ENCODE measurements around the gene ARHGDIG. TPM values are rescaled to one million over a fixed set of nuclear protein-coding genes. Genes with fewer than 3 reads are reported as not detected.

ARHGDIG gene
- total RNA-seq, 1 experiment from 2014 or later, result 0.41 TPM

GRCh38 chr16:239948-240277 is 40.5 kb upstream of the ARHGDIG start:
- DNase-seq (ENCODE audit: low spot score), result no peak
- POLR2A ChIA-PET (ENCODE audit: low non-redundant PET), result interaction anchor here (0.6 kb wide), 1 partner anchor 102 kb away, joined by 4 read pairs; no protein-coding TSS in a partner anchor
- no TSS peak for BruUV-seq (replicated peaks)
- no peaks in the 10 kb centered on the region for H3K9me3 ChIP-seq (ENCODE audit: low read depth, low read length, poor library complexity, severe bottlenecking)
- CTCF ChIA-PET, result no interaction called here
- H3K27ac ChIP-seq (ENCODE audit: low read depth, low read length, poor library complexity, severe bottlenecking), result peak overlapping the region; percentile 4
- TF ChIP-seq EZH2 (IDR thresholded peaks at IDR 0.05; ENCODE audit: borderline replicate concordance, low read depth, low read length, poor library complexity, severe bottlenecking), result no peak
- TF ChIP-seq, protein P1, sequence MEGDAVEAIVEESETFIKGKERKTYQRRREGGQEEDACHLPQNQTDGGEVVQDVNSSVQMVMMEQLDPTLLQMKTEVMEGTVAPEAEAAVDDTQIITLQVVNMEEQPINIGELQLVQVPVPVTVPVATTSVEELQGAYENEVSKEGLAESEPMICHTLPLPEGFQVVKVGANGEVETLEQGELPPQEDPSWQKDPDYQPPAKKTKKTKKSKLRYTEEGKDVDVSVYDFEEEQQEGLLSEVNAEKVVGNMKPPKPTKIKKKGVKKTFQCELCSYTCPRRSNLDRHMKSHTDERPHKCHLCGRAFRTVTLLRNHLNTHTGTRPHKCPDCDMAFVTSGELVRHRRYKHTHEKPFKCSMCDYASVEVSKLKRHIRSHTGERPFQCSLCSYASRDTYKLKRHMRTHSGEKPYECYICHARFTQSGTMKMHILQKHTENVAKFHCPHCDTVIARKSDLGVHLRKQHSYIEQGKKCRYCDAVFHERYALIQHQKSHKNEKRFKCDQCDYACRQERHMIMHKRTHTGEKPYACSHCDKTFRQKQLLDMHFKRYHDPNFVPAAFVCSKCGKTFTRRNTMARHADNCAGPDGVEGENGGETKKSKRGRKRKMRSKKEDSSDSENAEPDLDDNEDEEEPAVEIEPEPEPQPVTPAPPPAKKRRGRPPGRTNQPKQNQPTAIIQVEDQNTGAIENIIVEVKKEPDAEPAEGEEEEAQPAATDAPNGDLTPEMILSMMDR (conservative IDR thresholded peaks at IDR 0.05; ENCODE audit: low read depth, low read length), result no peak
- H3K4me3 ChIP-seq (ENCODE audit: low read depth, low read length, poor library complexity, severe bottlenecking), result no peak overlapping the region
- intact Hi-C loops (cut with micrococcal nuclease; ENCODE audit: unreplicated experiment), result no loop called here
- H3K27me3 ChIP-seq (replicated peaks; ENCODE audit: insufficient read depth, low read depth, low read length, poor library complexity), result no peaks in the 10 kb centered on the region
- no peaks in the 10 kb centered on the region for H3K36me3 ChIP-seq (ENCODE audit: insufficient read depth, low read length, poor library complexity, severe bottlenecking)
- no peaks in the 10 kb centered on the region for H3K4me1 ChIP-seq (ENCODE audit: insufficient read depth, low read length, poor library complexity, severe bottlenecking)

DNA sequence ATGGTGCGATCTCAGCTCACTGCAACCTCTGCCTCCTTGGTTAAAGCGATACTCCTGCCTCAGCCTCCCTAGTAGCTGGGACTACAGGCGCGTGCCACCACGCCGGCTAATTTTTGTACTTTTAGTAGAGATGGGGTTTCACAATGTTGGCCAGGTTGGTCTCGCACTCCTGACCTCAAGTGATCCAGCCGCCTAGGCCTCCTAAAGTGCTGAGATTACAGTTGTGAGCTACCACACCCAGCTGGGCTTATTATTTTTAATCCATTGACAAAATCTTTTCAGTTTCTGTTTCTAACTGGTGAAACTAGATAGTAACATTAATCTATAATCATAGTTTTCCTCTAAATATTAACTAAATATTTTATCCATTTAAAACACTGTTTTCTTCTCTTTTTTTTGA is 39.8 kb upstream of the ARHGDIG start:
- no peaks in the 10 kb centered on the region for H3K9me3 ChIP-seq (ENCODE audit: low read depth, low read length, poor library complexity, severe bottlenecking)
- no peak overlapping the region for H3K27ac ChIP-seq (ENCODE audit: low read depth, low read length, poor library complexity, severe bottlenecking)
- H3K4me3 ChIP-seq (ENCODE audit: low read depth, low read length, poor library complexity, severe bottlenecking), result no peak overlapping the region
- ChIA-PET CTCF (no interaction called here), POLR2A (ENCODE audit: low non-redundant PET) (no interaction called here)
- intact Hi-C loops (cut with micrococcal nuclease; ENCODE audit: unreplicated experiment), result no loop called here
- TF ChIP-seq, protein P1 (conservative IDR thresholded peaks at IDR 0.05; ENCODE audit: low read depth, low read length), result no peak
- TF ChIP-seq EZH2 (IDR thresholded peaks at IDR 0.05; ENCODE audit: borderline replicate concordance, low read depth, low read length, poor library complexity, severe bottlenecking), result no peak
- no peaks in the 10 kb centered on the region for H3K36me3 ChIP-seq (ENCODE audit: insufficient read depth, low read length, poor library complexity, severe bottlenecking)
- no peaks in the 10 kb centered on the region for H3K4me1 ChIP-seq (ENCODE audit: insufficient read depth, low read length, poor library complexity, severe bottlenecking)
- H3K27me3 ChIP-seq (replicated peaks; ENCODE audit: insufficient read depth, low read depth, low read length, poor library complexity), result no peaks in the 10 kb centered on the region
- no peak for DNase-seq (ENCODE audit: low spot score)
- BruUV-seq (replicated peaks), result no TSS peak

GRCh38 chr16:242281-242680 is 38.1 kb upstream of the ARHGDIG start:
- Histone ChIP-seq H3K9me3 (ENCODE audit: low read depth, low read length, poor library complexity, severe bottlenecking) (no peaks in the 10 kb centered on the region), H3K4me3 (ENCODE audit: low read depth, low read length, poor library complexity, severe bottlenecking) (no peak overlapping the region), H3K36me3 (ENCODE audit: insufficient read depth, low read length, poor library complexity, severe bottlenecking) (no peaks in the 10 kb centered on the region), H3K27ac (ENCODE audit: low read depth, low read length, poor library complexity, severe bottlenecking) (no peak overlapping the region), H3K4me1 (ENCODE audit: insufficient read depth, low read length, poor library complexity, severe bottlenecking) (no peaks in the 10 kb centered on the region), H3K27me3 (replicated peaks; ENCODE audit: insufficient read depth, low read depth, low read length, poor library complexity) (no peaks in the 10 kb centered on the region)
- BruUV-seq (replicated peaks), result no TSS peak
- POLR2A ChIA-PET (ENCODE audit: low non-redundant PET), result no interaction called here
- CTCF ChIA-PET, result interaction anchor here (0.6 kb wide), 1 partner anchor 120 kb away, joined by 3 read pairs; no protein-coding TSS in a partner anchor
- no peak for DNase-seq (ENCODE audit: low spot score)
- intact Hi-C loops (cut with micrococcal nuclease; ENCODE audit: unreplicated experiment), result no loop called here
- TF ChIP-seq, protein P1 (conservative IDR thresholded peaks at IDR 0.05; ENCODE audit: low read depth, low read length), result no peak
- TF ChIP-seq EZH2 (IDR thresholded peaks at IDR 0.05; ENCODE audit: borderline replicate concordance, low read depth, low read length, poor library complexity, severe bottlenecking), result no peak

All from A673 (cell line).